Frontal cortex (tissue), 4 donors: ENCODE results near the gene TSPEAR. TPM values are rescaled to one million over a fixed set of nuclear protein-coding genes. Genes with fewer than 3 reads are reported as not detected.
"Not testable (repeated sequence)": the region's sequence is repeated elsewhere in the genome, so short reads cannot be mapped to it uniquely, and the experiment has no call there.

Experiments used
- DNase-seq, 2 donors: peaks; one replicate each; pipeline ENCODE4 v3.0.0; 2012; ENCODE audit warnings: low spot score in 2 of 2
- FAIRE-seq: peaks from 2 replicates; lab custom pipeline; 2012; peaks lifted over from hg19 to GRCh38; lab: Jason Lieb, UNC
- total RNA-seq: library from RNA; depleted of rRNA; stranded (reverse); fragments of >200 nt; gene quantifications from one replicate; pipeline ENCODE4 v1.2.3, GENCODE V29; 2014
- donor health status: control.
- donor health status: control.
- donor health status: control.

The TSPEAR gene
- total RNA-seq, 1 donor from 2014 or later = not detected

- DNase-seq, FAIRE-seq: not testable (repeated sequence)
Observed at GRCh38 chr21:44503006-44503889, 208.1 kb downstream of the TSPEAR start.

DNA sequence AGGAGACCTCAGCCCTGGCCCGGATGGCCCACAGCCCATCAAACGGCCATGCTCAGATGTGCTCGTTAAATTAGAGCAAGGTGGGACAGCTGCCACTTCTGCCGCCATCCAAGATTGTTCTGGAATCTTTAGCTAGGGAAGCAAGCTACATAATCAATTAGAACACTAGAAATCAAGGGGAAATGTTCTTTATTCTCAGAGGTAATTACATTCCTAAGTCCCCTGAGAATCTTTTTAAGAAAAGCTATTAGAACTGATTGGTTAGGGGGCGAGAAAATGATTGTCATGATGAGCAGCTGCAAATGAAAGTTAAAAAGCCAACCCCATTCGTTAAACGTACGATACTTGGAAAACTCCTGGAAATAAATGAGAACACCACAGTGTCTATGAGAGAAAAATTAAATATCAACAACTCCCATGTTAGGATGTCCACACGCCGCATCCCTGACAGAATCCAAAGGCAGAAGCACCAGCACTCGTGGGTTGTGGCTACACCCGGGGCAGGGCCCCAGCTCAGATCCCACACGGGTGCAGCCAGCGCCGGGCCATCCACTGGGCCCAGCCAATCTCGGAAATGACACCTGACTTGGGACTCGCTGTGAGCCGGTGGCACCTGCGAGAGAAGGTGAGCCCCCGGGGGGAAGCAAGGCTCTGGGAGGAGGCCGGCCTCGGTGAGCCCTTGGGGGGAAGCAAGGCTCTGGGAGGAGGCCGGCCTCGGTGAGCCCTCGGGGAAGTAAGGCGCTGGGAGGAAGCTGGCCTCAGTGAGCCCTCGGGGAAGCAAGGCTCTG is 209.0 kb downstream of the TSPEAR start:
- DNase-seq = no peak
- no peak for FAIRE-seq

GRCh38 chr21:44500111-44500510 is 211.3 kb downstream of the TSPEAR start:
- no peak for DNase-seq
- FAIRE-seq = no peak

GRCh38 chr21:44499631-44500030 is 211.7 kb downstream of the TSPEAR start:
- FAIRE-seq = no peak
- no peak for DNase-seq

GRCh38 chr21:44499211-44499560 is 212.2 kb downstream of the TSPEAR start:
- DNase-seq = no peak
- FAIRE-seq = no peak

- no peak for FAIRE-seq
- no peak for DNase-seq
Observed at GRCh38 chr21:44498280-44499210, 212.8 kb downstream of the TSPEAR start.

GRCh38 chr21:44497703-44498126 is 213.7 kb downstream of the TSPEAR start:
- no peak for FAIRE-seq

DNA sequence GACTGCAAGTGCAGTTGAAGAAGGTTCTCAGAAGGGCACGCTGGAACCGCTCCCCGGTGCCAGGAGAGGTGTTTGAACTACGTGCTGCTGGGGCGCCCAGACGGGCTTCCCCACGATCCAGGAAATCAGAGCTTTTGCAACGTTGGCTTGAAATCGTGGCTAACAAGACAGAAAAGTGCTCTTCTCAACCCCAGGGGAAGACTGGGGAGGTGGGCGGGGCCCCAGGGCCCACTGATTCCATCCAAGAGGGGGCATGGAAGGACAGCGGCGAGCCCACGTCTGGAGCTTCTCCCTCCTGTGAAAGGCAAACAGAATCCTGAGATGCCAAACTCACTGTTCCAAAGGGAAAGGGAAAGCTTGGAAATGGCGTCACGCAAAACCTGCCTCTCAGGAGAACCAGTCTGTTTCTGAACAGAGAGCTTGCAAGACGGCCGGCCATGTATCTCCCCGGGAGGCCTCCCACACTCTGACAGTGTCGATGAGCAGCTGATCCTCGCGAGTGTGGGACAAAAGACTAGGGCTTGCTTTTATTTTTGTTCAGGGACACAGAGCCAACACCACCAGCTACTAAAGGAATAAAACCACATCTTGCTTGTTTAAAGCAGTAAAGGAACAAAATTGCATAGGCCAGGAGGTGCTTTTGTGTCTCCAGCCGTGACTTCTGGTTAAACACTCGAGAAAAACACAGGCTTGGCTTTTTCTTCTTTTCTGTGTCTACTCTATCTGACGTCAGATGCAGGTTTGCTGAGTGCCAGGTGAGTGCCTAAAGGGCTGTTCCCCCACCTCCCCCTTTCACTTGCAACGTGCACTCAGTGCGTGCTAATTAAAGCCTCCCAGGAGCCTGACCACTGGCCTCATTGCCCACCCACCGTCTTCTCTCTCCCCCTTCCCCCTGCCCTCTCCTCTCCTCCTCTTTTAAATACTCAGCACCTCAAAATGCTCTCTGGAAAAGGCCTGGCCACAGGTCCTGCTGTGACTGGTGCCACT is 214.5 kb downstream of the TSPEAR start:
- FAIRE-seq = no peak
- DNase-seq = no peak

More at GRCh38 chr21:44497703-44498126, 213.7 kb downstream of the TSPEAR start:
- no peak for DNase-seq

DNA sequence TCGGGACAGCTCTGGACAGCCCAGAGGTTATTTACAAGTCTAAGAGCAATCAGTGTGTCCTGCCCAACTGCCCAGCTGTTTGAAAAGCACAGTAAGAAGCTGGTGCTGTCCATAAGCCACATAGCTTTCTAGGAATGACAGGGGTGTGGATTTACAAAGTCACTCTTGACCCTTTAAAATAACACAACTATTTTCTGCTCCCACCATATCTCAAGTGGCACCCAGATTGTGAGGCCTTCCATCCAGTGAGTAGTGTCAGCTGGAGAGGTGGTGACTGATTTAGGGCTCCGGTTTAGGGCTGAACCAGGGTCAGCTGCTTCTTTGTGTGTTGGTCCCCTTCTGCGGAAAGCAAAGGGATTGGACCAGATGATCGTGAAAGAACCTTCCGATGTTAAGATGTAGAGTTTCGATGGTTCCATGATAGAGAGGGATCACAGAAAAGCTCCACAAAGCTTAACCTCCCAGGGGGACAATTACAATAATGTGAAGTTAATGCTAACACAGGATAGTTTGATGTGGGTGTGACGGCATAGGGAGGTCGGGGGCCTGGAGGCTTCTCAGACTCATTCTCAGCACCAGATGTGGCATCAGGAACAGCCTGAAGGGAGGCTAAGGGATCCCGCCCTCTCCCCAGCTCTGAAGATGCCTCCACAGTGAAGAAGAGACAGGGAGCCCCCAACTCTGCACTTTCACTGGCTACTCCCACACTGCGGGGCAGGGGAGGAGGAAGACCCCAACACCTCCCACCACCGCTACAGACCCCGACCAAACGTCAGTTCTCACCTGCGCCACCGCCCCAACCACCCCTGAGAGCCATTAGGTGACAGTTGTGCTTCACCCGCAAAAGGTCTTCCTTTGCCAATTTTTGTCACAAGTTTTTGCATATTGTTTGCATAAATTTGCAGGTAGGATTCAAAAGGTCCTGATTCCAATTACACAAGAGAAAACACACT is 215.5 kb downstream of the TSPEAR start:
- FAIRE-seq (no peak), DNase-seq (no peak)

- no peak for DNase-seq
Observed at GRCh38 chr21:44494956-44495355, 216.4 kb downstream of the TSPEAR start.

GRCh38 chr21:44494418-44494817 is 217.0 kb downstream of the TSPEAR start:
- DNase-seq (no peak), FAIRE-seq (no peak)

More at GRCh38 chr21:44494956-44495355, 216.4 kb downstream of the TSPEAR start:
- FAIRE-seq = no peak

- FAIRE-seq (no peak), DNase-seq (no peak)
Observed at GRCh38 chr21:44492567-44493385, 218.6 kb downstream of the TSPEAR start.

GRCh38 chr21:44490816-44491215 is 220.6 kb downstream of the TSPEAR start:
- FAIRE-seq = no peak
- DNase-seq = no peak

GRCh38 chr21:44490405-44490804 is 221.0 kb downstream of the TSPEAR start:
- FAIRE-seq (no peak), DNase-seq (no peak)

GRCh38 chr21:44489962-44490361 is 221.4 kb downstream of the TSPEAR start:
- DNase-seq = no peak
- no peak for FAIRE-seq

GRCh38 chr21:44487831-44488230 is 223.5 kb downstream of the TSPEAR start:
- DNase-seq (no peak), FAIRE-seq (no peak)

- FAIRE-seq (no peak), DNase-seq (no peak)
Observed at GRCh38 chr21:44486302-44486701, 225.1 kb downstream of the TSPEAR start.
